HG03139 (cell line): ENCODE results near the gene MTMR3.
"Not testable (repeated sequence)": the region's sequence is repeated elsewhere in the genome, so short reads cannot be mapped to it uniquely, and the experiment has no call there.

Experiments used
- ATAC-seq: cut with Tn5 transposase; IDR thresholded peaks from one replicate; pipeline ENCODE4 v1.9.1; 2021; ENCODE audit not compliant: unreplicated experiment

The MTMR3 gene

DNA sequence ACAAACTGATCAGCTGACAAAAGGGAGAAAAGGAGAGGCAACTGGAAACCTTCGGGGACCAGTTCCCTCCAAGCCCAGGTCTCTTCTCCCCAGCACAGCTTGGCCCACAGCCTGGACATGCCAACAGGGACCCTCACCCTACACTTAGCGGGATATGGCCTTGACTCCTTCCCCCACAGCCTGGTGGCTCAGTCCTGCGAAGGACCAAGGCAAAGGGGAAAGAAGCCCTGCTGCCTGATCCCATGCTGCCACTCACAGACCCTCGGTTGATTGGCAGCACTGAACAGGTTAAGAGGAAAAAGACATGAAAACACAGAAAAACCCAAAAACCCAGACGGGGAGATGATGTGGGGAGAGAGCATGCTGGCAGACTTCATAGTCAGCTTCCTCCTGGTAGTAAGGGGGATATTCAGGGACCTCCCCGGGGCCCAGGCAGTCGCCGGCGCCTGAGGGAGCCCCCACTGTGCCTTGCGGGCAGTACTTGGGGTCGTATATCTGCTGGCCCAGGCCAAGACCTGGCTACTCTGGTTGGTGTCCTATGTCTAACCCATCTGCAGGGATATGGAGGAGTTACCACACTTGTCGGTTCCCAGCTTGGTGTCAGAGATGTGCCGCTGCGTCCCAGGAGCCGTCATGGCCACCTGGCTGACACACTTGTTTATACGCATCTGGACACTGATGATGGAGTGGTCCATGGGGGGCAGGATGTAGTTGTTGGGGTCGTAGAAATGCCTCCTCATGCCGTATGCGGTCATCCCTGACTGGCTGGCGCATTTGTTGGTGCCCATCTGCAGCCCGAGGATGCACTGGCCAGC is 163.1 kb downstream of the MTMR3 start:
- ATAC-seq: no peak

DNA sequence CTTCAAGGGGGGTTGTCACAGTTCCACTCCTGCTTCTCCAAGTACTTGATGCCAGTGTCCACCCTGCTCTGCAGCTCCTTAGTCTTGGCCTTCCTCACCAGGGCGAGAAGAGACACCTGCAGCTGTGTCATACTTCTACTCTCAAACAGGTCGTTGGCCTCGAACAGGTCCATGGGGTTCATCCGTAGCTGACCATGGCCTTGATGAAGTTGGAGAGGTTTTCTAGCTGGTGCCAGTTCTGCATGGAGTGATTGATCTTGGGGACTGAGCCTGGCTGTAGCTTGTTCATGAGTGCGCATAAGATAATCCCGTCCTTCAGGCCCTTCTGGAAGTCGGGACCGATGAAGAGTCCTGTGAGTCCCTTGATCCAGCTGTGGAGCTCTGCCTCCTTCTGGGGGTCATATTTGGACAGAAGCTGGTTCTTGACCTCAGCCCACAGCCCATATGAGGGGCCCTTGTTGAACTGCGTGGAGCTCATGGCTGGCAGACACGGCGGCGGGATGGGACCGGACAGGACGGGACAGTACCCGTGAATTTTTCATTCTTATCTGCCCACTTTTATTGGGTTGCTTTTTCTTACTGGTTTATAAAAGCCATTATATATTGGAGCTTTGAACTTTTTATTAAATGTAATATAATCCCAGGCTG is 163.9 kb downstream of the MTMR3 start:
- no peak for ATAC-seq

DNA sequence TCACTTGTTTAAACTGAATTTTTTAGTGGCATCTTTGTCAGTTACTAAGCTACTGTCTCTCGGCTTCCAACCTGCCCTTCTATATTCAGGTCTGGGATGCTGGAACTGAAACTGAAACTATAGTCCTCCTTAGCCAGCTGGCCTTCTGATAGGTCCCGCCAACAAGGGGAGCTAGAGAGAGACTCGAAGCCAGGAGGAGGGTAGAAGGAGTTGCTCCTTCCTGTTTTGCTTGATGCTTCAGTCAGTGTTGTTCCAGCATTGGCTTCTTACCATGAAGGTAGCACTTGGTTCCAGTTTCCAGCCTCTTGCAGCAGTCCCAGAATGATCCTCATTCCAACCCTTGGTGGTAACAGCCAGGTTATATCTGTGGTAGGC is 164.4 kb downstream of the MTMR3 start:
- no peak for ATAC-seq

DNA sequence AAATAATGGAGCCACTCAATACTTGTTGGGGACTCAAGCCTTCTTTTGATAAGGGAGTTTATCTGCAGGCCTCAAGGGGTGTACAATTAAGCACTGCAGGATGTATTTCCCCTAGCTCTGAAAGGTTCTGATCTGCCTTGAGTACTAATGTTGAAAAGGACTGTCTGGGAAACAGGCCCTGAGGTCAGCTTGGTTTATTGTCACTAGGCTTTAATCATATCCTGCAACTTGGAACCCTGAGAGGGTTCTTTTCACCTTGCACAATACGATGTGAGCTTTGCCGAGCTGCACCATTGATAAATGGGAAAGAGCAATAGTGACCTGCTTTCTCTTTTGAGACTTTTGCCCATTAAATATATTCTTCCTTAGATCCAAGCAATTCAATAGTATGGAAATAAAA is 165.7 kb downstream of the MTMR3 start:
- no peak for ATAC-seq

DNA sequence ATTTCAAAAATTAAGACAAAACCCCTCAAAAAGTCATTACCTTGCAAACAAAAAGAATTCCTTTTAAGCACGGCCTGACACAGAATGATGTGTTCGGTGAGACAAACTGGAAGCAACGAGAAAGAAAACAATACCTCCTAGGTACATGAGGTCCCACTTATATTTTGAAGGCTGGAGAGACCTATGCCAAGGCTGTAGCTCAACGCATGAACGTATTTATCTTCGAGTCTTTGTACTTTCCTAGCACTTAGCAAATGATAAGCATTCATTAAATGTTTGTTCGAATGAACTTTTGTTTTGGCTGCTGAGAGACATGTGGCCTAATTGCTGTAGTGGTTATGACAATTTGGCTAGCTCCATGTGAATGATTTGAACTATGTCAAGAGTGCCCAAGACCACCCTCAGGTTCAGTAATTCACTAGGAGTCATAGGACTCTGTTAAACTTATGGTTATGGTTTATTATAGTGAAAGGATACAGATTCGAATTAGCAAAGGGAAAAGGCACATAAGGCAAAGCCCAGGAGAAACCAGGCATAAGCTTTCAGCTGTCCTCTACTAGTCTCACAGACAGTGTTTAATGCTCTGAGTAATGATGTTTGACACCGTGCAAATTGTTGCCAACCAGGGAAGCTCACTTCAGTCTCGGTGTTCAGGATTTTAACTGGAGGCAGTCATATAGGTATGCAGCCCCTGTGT is 171.2 kb downstream of the MTMR3 start:
- no peak for ATAC-seq

DNA sequence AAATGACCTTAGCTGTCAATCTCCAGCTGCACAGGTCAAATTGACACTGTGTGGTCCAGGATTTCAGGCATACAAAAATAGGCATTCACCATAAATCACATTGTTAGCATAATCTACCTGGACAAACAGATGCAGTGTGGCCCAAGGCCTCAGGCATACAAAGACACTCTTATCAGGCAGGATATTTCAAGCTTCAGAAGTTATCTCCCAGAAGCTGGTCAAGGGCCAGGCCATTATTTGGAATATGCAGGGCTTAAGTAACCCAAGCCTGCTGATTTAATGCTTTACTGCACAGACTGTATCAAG is 171.7 kb downstream of the MTMR3 start:
- no peak for ATAC-seq

DNA sequence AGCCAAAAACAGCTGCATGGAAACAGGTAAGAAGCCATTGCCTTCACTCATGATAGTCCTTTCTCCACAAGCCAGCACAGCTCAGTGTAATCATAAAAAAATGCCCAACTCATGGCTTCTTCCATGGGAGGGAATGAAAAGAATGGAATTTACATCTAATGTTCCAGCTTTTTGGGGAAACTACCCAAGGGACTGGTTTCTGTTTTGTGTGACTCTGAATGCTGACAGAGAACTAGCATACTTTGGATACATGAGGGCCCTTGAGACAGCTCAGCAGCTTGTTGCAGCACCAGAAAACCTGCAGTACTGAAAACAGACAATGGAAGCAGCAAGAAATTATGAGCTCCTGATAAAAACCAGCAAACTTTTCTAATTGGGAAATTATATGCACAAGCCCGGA is 173.0 kb downstream of the MTMR3 start:
- no peak for ATAC-seq

DNA sequence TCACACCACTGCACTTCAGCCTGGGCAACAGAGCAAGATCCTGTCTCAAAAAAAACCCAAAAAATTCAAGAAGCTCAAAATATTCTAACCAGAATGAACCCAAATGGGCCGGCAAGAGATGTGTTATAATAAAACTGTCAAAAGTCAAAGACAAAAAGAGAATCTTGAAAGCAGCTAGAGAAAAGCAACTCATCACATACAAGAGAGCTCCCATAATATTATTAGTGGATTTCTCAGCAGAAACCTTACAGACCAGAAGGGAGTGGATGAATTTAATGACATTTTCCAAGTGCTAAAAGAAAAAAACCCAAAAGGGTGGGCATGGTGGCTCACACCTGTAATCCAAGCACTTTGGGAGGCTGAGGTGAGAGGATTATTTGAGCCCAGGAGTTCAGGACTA is 174.4 kb downstream of the MTMR3 start:
- no peak for ATAC-seq

DNA sequence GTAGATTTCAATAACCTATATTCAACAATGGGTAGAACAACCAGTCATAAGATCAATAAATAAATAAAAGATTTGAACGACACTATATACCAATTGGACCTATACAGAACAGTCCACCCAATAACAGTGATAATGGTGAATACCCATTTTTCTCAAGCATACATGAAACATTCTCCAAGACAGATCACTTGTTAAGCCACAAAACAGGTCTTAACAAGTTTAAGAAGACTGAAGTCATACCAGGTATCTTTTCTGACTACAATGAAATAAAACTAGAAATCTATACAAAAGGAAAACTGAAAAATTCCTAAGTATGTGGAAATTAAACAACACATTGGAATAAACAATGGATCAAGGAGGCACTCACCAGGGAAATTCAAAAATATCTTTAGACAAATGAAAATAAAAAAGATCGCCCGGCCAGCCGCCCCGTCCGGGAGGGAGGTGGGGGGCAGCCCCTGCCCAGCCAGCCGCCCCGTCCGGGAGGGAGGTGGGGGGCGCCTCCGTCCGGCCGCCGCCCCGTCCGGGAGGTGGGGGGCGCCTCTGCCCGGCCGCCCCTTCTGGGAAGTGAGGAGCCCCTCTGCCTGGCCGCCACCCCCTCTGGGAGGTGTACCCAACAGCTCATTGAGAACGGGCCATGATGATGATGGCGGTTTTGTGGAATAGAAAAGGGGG is 176.5 kb downstream of the MTMR3 start:
- not testable (repeated sequence) for ATAC-seq

DNA sequence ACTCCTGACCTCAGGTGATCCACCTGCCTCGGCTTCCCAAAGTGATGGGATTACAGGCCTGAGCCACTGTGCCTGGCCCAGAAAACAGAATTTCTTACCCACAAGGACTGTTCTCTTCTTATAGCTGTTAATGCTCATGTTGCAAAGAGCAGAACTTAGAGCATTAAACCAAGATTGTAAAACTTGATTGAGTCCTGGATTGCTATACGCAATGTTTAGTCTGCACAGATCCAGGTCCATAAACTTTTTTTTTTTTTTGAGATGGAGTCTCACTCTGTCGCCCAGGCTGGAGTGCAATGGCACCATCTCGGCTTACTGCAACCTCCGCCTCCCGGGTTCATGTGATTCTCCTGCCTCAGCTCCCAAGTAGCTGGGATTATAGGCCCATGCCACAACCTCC is 178.1 kb downstream of the MTMR3 start:
- ATAC-seq: not testable (repeated sequence)

DNA sequence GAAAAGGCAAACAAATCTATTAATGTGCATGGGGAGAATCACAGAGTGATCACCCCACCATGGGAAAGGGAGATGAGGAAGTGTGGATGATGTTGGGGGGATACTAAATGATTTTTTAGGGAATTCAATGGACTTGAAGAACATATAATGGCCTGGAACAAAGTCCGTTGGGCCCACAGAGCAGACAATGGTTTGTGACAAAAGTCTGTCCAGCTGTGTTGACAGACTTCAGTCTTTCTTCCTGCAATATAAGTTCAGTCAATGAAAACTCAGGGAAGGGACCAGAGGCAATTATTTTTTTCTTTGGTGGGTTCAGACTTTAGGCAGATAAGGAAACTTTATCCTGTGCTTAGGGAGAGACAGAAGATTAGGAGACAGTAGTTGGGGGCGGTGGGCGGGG is 179.3 kb downstream of the MTMR3 start:
- ATAC-seq: no peak

DNA sequence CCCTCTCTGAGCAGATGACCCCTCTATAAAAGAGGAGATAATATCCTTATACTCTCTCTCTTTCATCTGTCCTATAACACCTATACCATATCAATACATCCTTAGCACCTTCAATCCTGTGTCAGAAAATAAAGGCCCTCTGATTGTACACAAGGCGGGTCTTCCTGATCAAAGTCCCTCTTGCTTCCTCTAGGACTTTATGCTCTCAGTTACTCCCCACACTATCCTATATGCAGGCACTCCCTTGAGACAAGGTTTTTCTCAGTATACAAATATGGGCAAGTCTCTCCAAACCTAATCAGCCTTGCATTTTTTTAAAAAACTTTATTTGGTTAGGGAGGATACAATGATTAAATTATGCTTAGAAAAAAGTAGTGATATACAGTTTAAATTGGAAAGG is 180.0 kb downstream of the MTMR3 start:
- no peak for ATAC-seq

DNA sequence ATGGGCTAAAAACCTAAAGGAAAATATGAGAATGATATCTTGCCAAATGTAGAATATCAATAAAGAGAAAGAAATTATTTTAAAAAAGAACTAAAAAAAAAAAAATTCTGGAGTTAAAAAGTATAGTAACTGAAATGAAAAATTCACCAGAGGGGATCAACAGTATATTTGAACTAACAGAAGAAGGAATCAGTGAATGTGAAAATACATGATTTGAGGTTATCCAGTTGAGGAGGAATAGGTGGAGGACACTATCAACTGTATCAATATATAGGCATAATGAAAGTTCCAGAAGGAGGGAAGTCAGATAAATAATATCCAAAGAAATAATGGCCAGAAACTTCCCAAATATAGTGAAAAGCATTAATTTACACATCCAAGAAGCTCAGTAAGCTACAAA is 181.2 kb downstream of the MTMR3 start:
- no peak for ATAC-seq

DNA sequence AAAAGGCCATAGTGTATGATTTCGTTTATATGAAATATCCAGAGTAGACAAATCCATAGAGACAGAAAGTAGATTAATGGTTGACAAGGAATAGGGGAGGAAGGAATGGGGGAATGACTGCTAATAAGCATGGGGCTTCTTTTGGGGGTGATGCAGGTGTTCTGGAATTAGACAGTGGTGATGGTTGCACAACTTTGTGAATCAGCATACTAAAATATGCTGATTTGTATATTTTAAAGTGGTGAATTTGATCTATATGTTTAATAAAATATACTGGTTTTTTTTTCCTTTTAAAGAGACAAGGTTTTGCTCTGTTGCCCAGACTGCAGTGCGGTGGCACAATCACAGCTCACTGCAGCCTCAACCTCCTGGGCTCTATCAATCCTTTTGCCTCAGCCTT is 190.8 kb downstream of the MTMR3 start:
- no peak for ATAC-seq

DNA sequence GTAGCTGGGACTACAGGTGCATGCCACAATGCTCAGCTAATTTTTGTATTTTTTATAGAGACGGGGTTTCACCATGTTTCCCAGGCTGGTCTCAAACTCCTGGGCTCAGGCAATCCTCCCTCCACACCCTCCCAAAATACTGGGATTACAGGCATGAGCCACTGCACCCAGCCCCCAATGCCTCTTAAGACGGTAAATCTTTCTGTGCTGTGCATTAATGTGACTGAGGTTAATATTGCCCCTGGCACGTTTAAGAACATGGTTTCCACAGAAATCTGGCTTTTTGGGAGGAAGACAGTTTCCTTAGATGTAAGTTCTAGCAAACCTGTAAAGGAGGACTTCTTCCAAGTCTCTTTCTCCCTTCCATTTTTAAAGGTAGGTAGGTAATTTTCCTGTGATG is 191.2 kb downstream of the MTMR3 start:
- no peak for ATAC-seq

DNA sequence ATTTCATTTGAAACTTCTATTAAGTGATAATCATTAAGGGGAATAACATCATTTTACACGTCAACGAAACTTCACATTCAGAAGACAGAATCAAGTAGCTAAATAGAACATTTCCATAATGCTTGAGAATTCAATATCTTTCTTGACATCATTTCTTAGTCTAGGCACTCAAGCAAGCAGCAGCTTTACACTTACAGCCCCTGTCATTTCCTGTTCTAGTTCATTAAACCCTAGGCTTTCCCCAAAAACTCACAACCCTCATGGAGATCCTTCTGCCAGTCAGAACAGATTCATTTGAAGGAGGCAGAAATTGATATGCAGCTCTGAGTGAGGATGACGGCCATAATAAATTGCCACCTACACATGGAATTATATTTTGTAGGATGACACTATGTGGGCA is 192.0 kb downstream of the MTMR3 start:
- ATAC-seq: no peak

DNA sequence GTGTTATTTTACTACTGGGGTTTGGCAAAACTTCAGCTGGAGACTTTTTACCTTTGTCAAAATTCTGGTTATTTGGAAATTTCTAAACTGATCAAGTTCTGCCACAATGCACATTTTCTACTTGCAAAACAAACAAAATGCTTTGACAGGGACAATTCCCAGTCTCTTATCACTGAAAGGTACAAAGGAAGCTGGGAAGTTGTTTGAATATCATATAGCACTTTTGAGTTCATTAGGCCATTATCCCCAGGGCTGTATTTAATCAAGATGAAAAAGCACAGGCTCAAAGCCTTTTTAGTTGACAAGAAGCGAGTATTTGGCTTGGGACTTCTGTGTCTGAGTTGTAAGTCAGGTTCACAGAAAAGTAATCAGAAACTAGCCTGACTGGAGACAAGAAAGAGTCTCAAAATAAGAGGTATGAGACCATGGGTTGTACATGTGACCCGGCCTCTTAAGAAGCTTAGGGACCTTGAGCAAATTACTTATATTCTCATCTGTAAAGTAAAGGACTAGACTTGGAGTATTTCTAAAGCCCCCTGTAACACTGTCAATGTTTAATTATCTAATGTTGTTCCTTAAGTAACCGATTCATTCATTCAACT is 194.4 kb downstream of the MTMR3 start:
- ATAC-seq: no peak

DNA sequence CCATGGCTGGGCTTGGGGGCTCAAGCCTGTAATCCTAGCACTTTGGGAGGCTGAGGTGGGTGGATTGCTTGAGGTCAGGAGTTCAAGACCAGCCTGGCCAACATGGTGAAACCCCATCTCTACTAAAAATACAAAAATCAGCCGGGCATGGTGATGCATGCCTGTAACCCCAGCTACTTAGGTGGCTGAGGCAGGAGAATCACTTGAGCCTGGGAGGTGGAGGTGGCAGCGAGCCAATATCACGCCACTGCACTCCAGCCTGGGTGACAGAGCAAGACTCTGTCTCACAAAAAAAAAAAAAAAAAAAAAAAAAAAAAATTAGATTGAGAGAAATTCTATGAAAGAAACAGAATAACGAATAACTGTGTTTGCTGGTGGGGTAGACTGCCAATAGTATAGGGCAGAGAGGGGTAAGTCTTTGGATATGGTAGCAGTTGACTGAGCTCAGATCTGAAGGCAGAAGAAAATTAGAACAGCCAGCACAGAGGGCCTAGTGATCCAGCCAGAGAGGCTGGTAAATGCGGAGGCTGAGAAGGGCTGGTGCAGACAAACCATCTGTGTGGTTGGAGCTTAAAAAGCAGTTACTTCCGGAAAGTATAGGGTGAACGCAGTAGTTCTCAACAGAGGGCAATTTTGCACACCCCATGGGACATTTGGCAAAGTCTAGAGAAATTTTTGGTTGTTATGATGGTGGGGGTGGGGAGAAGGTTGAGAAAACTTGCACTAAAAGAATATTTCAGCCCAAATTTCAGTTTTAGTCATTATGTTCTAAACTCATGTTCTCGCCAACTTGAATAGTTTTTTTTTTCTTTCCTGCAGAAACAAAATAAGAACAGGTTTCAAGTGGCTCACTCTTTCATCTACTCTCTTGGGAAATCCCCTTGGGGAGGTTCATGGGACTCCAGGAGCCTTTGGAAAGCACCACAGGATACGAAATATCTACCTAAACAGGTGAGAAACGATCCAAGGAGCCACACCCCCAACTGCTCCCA is 195.6 kb downstream of the MTMR3 start:
- ATAC-seq: no peak

DNA sequence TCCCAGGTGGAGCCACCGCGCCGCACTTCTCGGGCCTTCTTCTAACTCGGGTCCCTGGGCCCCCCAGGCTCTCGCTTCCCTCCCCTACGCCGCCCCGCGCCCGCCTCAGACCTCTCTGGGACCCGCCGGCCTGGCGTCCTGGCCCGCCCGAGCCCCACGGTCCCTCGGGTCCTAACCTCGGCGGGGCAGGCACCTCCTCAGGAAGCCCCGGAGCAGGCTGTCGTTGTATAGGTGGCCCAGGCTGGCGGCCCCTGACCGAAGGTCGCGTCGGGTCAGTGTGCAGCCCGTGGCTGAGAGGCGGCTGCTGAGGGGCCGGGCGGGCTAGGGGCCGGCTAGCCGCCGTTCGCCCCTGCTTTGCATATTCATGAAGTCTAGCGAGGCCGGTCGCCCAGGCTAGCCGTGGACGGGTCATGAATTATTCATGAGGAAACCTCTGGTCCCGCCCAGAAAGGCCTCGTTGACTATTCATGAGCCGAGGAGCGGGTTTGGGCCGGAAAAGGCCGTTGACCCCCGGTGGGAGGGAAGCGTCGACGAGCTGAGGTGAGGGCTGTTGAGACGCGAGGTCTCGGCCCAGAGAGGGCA is 197.1 kb downstream of the MTMR3 start, which contains the start of gene HORMAD2:
Gene HORMAD2 (plus strand): TSS at position 513 of the 582 bp plus-strand sequence. CDS start 13,489 bp downstream, outside the sequence.
- no peak for ATAC-seq
